K562 (cell line): ENCODE measurements around the gene TRIM45. TPM values are rescaled to one million over a fixed set of nuclear protein-coding genes. Genes with fewer than 3 reads are reported as not detected.

Source experiments
- FOXP1 ChIP-seq: sonication (generic); formaldehyde crosslinking; IDR thresholded peaks from 2 replicates; pipeline ENCODE4 v1.8.0; 2022; ENCODE audit warnings: mild to moderate bottlenecking, missing genetic modification reagents
- GATAD2A ChIP-seq: fragments of 450-650 bp; IDR thresholded peaks from 2 replicates; pipeline ENCODE4 v1.6.1; 2017
- HDAC6 ChIP-seq: IDR thresholded peaks from 2 replicates; pipeline ENCODE4 v1.6.1; 2012; ENCODE audit warnings: low read depth, mild to moderate bottlenecking, control low read depth, inconsistent platforms, low read length, moderate library complexity
- MAFK ChIP-seq: IDR thresholded peaks from 2 replicates; pipeline ENCODE4 v1.6.1; 2011; ENCODE audit warnings: low read length, improper control_type of control experiment
- PHF8 ChIP-seq: fragments of 200-600 bp; sonication (generic); IDR thresholded peaks from 2 replicates; pipeline ENCODE4 v1.6.1; 2012; ENCODE audit warnings: mixed run types, mild to moderate bottlenecking, inconsistent platforms, low read length, moderate library complexity, borderline replicate concordance
- TRIM24 ChIP-seq, 2 experiments: fragments of 450-650 bp; IDR thresholded peaks; 2 replicates each; pipeline ENCODE4 v1.6.1; 2016
- ZBTB7A ChIP-seq: IDR thresholded peaks from 2 replicates; pipeline ENCODE4 v1.6.1; 2011; ENCODE audit warnings: low read depth, mild to moderate bottlenecking, low read length, moderate library complexity, borderline replicate concordance; ENCODE audit not compliant: control insufficient read depth
- ZNF124 ChIP-seq: sonication (generic); formaldehyde crosslinking; IDR thresholded peaks from 2 replicates; pipeline ENCODE4 v1.8.1; 2022; ENCODE audit warnings: missing genetic modification reagents
- ZNF551 ChIP-seq: fragments of 250-450 bp; sonication (Bioruptor Pico); IDR thresholded peaks from 2 replicates; pipeline ENCODE4 v1.5.0; 2021; ENCODE audit warnings: mild to moderate bottlenecking, moderate library complexity
- polyA plus RNA-seq, 8 experiments: library from polyadenylated mRNA; depleted of rRNA in 4 of 8; stranded (reverse) in 5 of 8; unstranded in 3 of 8; fragments of >200 nt; fragmentation: Nextera tagmentation in 2 of 8; fragmentation: Illumina TruSeq in 1 of 8; extraction: Ambion mirVana in 2 of 8; extraction: Trizol in 1 of 8; gene quantifications; 2 replicates each; pipeline versions ENCODE4 v1.2.1 to v1.2.3, GENCODE V29; 2011 to 2014; ENCODE audit warnings: inconsistent platforms in 1 of 8, missing spikeins in 1 of 8
- total RNA-seq, 7 experiments: library from RNA; depleted of rRNA in 6 of 7; stranded (reverse); fragments of >200 nt in 6 of 7; fragmentation: Illumina TruSeq in 2 of 7; extraction: Trizol in 2 of 7; gene quantifications; 2 replicates each; pipeline versions ENCODE4 v1.2.1 to v1.2.3, GENCODE V29; 2011 to 2021; ENCODE audit warnings: low replicate concordance in 1 of 7
- TF ChIP-seq, protein P1 (sequence below): sonication (generic); formaldehyde crosslinking; IDR thresholded peaks from 2 replicates; pipeline ENCODE4 v1.8.1; 2023; ENCODE audit warnings: mild to moderate bottlenecking, missing genetic modification reagents
- TF ChIP-seq, protein P2 (sequence below): fragments of 450-650 bp; formaldehyde crosslinking; IDR thresholded peaks from 2 replicates; pipeline ENCODE4 v1.4.0; 2020; ENCODE audit warnings: mild to moderate bottlenecking, moderate library complexity
- TF ChIP-seq, protein P3 (sequence below), 2 experiments: fragments of 450-650 bp; conservative IDR thresholded peaks; 2 replicates each; pipeline ENCODE4 v1.6.1; 2017; ENCODE audit warnings: mild to moderate bottlenecking in 2 of 2, moderate library complexity in 2 of 2
- TF ChIP-seq, protein P4 (sequence below): fragments of 150-350 bp; IDR thresholded peaks from 2 replicates; pipeline ENCODE4 v1.6.1; 2014; ENCODE audit warnings: low read depth, mild to moderate bottlenecking, low read length, borderline replicate concordance
- TF ChIP-seq, protein P5 (sequence below): fragments of 200-800 bp; sonication (Bioruptor generic); IDR thresholded peaks from 2 replicates; pipeline ENCODE4 v1.6.1; 2016; ENCODE audit warnings: missing genetic modification characterization, missing compliant biosample characterization

The TRIM45 gene
- total and polyA plus RNA-seq, 9 of the 15 experiments (the other 6 are each of a cell fraction or from before 2014, with no cell fraction given), result 1.9 to 6.2 (median 3.6) TPM

DNA sequence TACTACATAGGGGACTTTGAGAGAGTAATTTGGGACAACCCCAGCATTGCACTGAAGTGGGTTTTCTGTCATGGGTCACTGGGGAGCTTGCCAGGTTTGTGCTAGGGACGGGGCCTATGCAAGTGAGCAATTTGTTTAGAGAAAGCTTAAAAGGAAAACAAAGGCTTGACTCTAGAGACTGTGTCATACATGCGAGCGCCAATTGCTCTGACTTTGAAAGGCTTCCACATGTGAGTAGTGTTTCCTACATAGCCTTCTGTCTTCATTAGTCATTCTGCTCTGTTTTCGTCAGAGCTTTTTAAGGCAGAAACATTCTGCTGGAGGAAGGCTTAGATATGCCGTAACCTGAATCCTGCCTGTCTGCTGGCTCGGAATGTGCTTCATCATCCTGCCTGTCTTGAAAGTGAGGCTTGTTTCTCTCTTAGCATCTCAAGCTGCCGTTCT lies 28.4 kb downstream of the TRIM45 start (continued):
- TF ChIP-seq, protein P1, sequence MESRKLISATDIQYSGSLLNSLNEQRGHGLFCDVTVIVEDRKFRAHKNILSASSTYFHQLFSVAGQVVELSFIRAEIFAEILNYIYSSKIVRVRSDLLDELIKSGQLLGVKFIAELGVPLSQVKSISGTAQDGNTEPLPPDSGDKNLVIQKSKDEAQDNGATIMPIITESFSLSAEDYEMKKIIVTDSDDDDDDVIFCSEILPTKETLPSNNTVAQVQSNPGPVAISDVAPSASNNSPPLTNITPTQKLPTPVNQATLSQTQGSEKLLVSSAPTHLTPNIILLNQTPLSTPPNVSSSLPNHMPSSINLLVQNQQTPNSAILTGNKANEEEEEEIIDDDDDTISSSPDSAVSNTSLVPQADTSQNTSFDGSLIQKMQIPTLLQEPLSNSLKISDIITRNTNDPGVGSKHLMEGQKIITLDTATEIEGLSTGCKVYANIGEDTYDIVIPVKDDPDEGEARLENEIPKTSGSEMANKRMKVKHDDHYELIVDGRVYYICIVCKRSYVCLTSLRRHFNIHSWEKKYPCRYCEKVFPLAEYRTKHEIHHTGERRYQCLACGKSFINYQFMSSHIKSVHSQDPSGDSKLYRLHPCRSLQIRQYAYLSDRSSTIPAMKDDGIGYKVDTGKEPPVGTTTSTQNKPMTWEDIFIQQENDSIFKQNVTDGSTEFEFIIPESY (CRISPR knock-in tag), result peak; percentile 59; the same call in 1 of the 2 replicates
- TF ChIP-seq MAFK (peak; percentile 80), ZNF551 (no peak), TRIM24 (IDR thresholded peaks at IDR 0.05) (no peak), HDAC6 (no peak), FOXP1 (CRISPR knock-in tag) (no peak), ZBTB7A (no peak), GATAD2A (no peak), PHF8 (no peak), ZNF124 (CRISPR knock-in tag) (no peak)
- TF ChIP-seq, protein P2, sequence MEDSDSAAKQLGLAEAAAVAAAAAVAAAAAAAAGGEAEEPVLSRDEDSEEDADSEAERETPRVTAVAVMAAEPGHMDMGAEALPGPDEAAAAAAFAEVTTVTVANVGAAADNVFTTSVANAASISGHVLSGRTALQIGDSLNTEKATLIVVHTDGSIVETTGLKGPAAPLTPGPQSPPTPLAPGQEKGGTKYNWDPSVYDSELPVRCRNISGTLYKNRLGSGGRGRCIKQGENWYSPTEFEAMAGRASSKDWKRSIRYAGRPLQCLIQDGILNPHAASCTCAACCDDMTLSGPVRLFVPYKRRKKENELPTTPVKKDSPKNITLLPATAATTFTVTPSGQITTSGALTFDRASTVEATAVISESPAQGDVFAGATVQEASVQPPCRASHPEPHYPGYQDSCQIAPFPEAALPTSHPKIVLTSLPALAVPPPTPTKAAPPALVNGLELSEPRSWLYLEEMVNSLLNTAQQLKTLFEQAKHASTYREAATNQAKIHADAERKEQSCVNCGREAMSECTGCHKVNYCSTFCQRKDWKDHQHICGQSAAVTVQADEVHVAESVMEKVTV (CRISPR knock-in tag), result no peak
- TF ChIP-seq, protein P3, sequence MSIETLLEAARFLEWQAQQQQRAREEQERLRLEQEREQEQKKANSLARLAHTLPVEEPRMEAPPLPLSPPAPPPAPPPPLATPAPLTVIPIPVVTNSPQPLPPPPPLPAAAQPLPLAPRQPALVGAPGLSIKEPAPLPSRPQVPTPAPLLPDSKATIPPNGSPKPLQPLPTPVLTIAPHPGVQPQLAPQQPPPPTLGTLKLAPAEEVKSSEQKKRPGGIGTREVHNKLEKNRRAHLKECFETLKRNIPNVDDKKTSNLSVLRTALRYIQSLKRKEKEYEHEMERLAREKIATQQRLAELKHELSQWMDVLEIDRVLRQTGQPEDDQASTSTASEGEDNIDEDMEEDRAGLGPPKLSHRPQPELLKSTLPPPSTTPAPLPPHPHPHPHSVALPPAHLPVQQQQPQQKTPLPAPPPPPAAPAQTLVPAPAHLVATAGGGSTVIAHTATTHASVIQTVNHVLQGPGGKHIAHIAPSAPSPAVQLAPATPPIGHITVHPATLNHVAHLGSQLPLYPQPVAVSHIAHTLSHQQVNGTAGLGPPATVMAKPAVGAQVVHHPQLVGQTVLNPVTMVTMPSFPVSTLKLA (conservative IDR thresholded peaks at IDR 0.05), result peak; percentile 55 to 75
- TF ChIP-seq, protein P4, sequence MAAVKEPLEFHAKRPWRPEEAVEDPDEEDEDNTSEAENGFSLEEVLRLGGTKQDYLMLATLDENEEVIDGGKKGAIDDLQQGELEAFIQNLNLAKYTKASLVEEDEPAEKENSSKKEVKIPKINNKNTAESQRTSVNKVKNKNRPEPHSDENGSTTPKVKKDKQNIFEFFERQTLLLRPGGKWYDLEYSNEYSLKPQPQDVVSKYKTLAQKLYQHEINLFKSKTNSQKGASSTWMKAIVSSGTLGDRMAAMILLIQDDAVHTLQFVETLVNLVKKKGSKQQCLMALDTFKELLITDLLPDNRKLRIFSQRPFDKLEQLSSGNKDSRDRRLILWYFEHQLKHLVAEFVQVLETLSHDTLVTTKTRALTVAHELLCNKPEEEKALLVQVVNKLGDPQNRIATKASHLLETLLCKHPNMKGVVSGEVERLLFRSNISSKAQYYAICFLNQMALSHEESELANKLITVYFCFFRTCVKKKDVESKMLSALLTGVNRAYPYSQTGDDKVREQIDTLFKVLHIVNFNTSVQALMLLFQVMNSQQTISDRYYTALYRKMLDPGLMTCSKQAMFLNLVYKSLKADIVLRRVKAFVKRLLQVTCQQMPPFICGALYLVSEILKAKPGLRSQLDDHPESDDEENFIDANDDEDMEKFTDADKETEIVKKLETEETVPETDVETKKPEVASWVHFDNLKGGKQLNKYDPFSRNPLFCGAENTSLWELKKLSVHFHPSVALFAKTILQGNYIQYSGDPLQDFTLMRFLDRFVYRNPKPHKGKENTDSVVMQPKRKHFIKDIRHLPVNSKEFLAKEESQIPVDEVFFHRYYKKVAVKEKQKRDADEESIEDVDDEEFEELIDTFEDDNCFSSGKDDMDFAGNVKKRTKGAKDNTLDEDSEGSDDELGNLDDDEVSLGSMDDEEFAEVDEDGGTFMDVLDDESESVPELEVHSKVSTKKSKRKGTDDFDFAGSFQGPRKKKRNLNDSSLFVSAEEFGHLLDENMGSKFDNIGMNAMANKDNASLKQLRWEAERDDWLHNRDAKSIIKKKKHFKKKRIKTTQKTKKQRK, result no peak
- TF ChIP-seq, protein P5, sequence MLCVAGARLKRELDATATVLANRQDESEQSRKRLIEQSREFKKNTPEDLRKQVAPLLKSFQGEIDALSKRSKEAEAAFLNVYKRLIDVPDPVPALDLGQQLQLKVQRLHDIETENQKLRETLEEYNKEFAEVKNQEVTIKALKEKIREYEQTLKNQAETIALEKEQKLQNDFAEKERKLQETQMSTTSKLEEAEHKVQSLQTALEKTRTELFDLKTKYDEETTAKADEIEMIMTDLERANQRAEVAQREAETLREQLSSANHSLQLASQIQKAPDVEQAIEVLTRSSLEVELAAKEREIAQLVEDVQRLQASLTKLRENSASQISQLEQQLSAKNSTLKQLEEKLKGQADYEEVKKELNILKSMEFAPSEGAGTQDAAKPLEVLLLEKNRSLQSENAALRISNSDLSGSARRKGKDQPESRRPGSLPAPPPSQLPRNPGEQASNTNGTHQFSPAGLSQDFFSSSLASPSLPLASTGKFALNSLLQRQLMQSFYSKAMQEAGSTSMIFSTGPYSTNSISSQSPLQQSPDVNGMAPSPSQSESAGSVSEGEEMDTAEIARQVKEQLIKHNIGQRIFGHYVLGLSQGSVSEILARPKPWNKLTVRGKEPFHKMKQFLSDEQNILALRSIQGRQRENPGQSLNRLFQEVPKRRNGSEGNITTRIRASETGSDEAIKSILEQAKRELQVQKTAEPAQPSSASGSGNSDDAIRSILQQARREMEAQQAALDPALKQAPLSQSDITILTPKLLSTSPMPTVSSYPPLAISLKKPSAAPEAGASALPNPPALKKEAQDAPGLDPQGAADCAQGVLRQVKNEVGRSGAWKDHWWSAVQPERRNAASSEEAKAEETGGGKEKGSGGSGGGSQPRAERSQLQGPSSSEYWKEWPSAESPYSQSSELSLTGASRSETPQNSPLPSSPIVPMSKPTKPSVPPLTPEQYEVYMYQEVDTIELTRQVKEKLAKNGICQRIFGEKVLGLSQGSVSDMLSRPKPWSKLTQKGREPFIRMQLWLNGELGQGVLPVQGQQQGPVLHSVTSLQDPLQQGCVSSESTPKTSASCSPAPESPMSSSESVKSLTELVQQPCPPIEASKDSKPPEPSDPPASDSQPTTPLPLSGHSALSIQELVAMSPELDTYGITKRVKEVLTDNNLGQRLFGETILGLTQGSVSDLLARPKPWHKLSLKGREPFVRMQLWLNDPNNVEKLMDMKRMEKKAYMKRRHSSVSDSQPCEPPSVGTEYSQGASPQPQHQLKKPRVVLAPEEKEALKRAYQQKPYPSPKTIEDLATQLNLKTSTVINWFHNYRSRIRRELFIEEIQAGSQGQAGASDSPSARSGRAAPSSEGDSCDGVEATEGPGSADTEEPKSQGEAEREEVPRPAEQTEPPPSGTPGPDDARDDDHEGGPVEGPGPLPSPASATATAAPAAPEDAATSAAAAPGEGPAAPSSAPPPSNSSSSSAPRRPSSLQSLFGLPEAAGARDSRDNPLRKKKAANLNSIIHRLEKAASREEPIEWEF (CRISPR knock-in tag), result no peak
